Measurements from ENCODE around the gene KDM2A.
"Not testable (repeated sequence)": the region's sequence is repeated elsewhere in the genome, so short reads cannot be mapped to it uniquely, and the experiment has no call there.

Gene KDM2A

DNA sequence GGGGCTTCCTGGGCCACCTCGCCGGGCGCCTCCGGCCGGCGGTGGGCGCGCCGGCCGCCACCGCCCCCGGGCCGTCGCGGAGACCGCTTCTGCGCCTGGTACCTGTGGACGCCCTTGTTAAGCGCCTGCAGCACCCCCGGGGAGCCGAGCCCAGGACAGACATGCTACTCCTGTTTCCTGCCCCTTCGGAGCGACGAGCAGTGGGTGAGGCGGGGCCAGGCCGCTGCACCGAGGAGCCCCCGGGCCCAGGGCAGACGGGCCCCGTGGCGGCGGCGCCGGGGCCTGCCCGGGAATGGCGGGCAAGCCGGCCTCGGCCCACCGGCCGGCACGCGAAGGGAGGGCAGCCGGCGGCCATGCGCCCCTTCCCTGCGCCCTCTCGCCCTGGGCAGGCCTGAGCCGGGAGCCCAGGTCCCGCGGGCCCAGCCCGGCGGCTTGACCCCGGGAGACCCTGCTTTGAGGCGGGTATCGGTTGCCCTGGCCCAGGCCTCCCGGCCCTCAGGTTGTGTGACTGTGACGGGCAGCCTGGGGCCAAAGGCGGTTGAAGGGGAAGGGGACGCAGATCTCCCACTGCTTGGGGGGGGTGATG, 789 bp upstream of the KDM2A start:
- peak; percentile 74 for DNase-seq

DNA sequence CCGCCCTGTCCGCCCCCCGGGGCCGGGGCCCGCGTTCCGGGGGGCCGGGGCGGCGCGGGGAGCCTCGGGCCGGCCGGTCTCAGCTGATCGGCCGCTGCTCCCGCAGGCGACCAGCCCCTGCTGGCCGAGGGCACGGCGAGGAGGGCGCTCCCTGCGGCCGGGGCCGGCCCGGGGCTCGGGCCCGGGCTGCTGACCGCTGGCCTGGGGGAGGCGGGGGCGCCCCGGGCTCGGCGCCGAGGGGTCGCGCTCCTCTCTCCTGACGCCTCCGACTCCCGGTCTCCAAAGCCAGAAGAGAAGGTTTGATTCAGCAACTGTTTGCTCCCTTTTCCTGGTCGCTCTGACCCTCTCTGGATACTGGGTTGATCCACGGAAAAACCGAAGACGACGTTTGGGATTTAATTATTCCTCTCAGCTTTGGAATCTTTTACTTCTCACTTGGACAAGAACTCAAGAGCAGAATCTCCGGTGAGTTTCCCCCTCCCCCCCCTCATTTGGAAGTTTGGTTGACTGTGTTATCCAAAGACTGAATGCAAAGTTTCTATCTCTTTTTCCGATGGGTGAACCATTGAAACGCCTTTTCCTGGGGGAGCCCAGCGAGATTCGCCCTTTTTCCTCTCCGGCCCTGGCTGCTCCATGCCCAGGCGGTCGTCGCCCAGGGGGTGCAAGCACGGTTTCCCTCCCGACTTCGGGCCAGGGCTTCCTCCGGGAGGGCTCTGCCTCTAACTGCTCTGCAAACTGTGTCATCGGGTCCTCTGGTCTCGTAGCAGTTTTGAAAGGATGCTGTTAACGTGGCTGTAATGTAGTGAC, 725 bp downstream of the KDM2A start:
- DNase-seq, result peak; percentile 59

DNA sequence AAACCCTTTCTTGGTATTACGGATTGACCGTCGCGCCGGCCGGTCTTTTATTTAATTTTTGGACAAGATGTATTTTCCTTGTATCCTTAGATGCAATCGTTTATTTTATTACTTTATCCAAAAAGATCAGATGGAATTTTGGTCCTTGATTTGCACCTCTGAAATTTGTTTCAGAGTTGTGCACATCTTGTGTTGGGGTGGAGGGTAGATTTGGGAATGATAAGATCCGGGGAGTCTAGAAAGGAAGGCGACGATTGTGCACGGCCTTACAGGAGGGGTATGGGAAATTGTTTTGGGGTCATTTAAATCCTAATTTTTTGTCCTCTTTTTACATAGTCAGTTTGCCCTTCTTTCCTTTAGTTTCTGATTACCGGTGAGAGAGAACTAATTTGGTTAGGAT, 1.4 kb downstream of the KDM2A start:
- DNase-seq, result no peak

DNA sequence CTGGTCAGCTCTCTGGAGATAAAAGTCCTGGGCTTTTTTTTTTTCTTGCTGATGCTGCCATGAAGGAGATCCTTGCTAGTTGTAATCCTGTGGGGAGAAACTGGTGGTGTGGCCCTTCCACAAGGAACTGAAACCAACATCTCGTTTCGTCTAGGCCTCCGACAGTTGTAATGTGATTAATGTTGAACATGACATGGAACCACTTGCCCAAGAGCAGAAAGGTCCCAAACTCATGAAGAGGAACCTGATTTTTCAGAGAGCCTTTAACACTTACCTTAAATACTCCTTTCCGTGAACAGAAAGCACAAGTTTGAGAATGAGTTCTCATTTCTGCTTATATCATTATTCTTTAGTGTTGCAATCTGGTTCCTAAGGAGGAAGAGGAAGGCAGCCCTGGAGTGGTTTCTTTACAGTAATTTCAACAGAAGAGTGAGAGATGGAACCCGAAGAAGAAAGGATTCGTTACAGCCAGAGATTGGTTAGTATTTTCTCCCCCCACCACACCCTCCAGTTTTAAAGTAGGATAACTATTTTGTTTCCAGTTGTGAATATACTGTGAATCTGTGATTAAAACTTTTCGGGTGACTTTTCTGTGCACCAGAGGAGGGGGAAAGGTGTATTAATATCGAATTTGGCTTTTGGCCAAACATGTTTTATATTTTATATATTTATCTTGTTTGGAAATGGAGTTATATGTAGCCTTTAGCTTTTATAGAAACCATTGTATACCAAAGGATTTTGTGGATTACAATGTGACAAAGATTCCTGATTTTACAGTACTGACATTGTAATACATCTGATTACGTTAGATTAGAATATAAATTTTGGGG, 2.0 kb downstream of the KDM2A start:
- no peak for DNase-seq

DNA sequence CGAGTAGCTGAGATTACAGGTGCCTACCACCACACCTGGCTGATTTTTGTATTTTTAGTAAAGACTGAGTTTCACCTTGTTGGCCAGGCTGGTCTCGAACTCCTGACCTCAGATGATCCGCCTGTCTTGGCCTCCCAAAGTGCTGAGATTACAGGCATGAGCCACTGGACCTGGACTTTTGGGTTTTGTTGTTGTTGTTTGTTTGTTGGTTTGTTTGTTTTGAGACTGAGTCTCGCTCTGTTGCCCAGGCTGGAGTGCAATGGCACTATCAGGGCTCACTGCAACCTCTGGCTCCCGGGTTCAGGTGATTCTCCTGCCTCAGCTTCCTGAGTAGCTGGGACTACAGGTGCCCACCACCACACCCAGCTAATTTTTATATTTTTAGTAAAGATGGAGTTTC, 4.7 kb downstream of the KDM2A start:
- not testable (repeated sequence) for DNase-seq

GRCh38 chr11:67126243-67126642, 7.2 kb downstream of the KDM2A start:
- not testable (repeated sequence) for DNase-seq

- no peak for DNase-seq
These were observed 7.9 kb downstream of the KDM2A start for GRCh38 chr11:67126986-67127385.

DNA sequence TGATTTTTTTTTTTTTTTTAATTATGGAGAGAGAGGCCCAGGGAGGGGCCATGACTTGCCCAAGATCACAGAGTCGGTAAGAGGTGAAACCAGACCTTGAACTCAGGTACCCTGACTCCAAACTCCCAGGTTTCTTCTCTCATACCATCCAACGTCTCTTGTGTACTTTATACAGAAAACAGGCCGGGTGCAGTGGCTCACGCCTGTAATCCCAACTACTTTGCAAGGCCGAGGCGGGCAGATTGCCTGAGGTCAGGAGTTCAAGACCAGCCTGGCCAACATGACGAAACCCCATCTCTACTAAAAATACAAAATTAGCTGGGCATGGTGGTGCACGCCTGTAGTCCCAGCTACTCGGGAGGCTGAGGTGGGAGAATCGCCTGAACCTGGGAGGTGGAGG, 11.8 kb downstream of the KDM2A start:
- DNase-seq, result not testable (repeated sequence)

DNA sequence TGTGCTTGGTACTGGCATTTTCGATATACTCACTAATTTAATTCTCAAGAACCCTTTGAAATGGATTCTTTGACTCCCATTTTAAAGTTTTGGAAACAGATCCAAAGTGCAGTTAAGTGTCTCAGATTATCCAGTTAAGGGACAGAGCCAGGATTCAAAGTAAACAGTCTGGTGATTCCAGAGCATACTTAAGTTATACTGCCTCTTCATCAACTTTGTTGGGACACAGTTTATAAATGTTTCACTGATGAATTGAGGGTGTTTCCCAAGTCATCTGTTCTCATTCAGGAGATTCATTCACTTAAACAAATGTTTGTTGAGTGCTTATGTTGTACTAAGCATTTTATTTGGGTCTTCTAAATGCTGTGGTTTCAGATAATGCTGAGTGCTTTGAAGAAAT, 17.1 kb downstream of the KDM2A start:
- DNase-seq, result no peak

DNA sequence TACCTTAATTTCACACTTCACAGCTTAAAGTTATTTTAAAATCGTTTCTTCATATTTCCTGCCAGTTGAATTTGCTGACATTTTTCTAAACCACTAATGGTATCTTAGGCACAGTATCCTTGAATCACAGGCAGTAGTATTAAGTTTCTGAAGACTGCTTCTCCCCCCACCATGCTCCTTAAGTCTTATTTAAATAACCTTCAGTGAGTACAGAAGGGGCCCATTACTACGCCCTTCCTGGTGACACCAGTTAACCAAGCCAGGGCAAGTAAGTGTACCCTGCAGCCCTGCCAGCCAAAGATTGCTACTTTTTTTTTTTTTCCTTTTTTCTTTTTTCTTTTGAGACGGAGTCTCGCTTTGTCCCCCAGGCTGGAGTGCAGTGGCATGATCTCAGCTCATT, 19.9 kb downstream of the KDM2A start:
- DNase-seq, result no peak

DNA sequence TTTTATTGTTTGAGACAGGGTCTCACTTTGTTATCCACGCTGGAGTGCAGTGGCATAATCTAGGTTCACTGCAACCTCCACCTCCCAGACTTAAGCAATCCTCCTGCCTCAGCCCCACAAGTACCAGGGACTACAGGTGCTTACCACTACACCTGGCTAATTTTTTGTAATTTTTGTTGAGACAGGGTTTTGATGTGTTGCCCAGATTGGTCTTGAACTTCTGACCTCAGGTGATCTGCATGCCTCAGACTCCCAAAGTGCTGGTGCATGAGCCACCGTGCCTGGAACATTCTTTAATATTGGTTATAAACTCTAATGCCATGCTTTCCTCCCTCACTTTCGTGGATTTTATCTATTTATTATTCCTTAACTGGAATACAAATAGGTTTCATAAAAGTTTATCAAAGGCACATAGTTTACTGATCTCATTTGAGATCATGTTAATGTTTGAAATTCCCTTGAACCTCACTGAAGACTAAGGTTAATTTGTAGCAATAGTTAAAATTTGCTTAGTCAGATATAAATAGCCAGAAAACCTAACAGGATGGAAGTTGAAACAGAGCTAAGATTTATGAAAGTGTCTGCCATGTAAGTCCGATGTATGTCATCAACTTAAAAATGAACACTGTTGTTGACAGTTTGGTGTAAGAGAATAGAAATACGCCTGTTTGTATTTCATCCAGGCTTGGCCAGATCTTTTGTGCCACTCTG, 27.6 kb downstream of the KDM2A start:
- DNase-seq, result no peak

DNA sequence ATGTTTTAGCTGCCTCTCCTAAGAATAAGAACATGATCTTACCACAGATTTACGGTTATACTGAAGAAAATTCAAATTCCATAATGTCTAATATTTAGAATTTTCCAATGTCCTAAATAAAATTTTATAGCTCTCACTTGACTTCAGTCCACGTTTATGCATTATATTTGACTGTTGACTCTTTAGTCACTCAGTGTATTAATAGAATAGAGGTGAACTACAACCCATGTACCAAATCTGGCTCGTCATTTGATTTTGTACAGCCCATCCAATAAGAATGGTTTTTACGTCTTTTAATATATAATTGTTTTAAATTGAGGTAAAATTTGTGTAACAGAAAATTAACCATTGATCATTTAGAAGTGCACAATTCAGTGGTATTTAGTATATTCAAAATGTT, 34.9 kb downstream of the KDM2A start:
- no peak for DNase-seq

DNA sequence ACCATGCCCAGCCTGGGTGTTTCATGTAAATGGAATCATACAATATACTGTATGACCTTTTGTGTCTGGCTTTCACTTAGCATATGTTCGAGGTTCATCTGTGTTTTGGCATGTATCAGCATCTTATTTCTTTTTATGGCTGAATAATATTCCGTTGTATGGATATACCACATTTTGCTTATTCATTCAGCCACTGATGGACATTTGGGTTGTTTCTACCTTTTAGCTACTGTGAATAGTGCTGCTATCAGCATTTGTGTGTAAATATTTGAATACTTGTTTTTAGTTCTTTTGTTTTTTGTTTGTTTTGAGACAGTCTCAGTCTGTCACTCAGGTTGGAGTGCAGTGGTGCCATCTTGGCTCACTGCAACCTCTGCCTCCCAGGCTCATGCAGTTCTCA, 35.7 kb downstream of the KDM2A start:
- DNase-seq, result no peak

- no peak for DNase-seq
These were observed 38.6 kb downstream of the KDM2A start for GRCh38 chr11:67157691-67158090.

DNA sequence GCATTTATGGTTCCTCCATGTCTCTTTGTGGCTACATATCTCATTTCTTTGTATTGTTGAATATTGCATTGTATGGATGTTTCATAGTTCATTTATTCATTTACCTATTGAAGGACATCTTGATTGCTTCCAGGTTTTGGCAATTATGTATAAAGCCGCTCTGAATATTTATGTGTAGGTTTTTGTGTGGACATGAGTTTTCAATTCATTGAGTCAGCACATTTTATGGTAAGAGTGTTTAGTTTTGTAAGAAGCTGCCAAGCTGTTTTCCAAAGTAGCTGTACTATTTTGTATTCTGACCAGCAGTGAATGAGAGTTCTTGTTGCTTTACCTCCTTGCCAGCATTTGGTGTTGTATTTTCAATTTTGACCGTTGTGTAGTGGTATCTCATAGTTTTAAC, 39.2 kb downstream of the KDM2A start:
- no peak for DNase-seq

GRCh38 chr11:67160045-67160444, 41.0 kb downstream of the KDM2A start:
- DNase-seq, result no peak

GRCh38 chr11:67160872-67161783, 42.1 kb downstream of the KDM2A start:
- no peak for DNase-seq

DNA sequence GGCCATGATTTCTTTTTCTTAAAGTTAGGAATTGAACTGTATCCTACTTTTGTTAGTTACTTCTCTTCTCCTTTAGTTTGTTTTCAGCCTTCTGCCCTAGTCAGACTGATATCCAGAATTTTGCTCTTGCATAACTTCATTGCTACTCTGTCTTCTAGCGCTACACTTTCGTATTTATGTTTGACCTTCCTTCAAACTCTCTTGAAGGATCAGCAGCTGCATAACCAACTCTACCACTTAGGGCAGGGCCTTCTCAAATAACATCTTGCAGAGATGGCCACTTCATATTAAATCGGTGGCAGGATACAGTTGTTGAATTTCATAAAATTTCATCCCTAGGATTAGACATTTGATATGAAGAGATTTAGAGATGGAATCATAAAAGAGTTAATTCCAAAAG, 43.9 kb downstream of the KDM2A start:
- DNase-seq, result no peak

GRCh38 chr11:67165623-67166022, 46.6 kb downstream of the KDM2A start:
- DNase-seq, result no peak

DNA sequence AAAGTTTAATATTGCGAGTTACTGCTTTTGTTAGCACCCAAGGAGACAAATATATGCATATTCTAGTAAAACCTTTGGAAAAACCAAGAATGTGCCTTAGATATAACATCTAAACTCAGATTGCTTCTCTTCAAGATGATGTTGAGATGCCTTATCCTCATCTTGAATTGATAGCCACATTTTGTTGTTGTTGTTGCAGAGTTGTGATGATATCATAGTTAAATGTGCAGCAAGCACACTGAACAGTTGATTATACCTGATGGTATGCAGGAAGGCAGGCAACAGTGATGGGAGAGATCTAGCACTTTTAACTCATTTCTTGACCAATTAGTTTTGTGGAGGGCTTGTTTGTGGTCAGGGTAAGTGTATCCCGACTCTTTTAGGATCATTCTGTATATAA, 48.0 kb downstream of the KDM2A start:
- DNase-seq, result no peak

DNA sequence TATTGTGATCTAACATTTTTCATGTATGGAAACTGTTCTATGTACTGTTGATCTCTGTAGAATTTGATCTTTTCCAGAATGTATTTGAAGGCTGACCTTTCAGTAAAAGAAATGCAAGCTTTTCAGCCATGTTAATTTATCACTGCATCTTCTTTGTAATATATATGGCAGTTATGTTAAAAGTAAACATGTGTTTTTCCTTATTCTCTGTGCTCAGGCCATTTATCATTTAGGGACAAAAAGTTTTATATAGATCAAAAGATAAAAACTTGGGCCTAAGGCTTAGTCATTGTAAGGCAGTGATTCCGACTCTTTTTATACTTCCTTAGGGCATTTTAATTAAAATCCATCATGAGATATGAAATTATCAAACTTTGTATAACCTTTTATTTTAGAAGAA, 48.7 kb downstream of the KDM2A start:
- no peak for DNase-seq

GRCh38 chr11:67168911-67169310, 49.8 kb downstream of the KDM2A start:
- DNase-seq, result not testable (repeated sequence)

All from islet precursor cell (in vitro differentiated cells).